Fibroblast of pulmonary artery (primary cell): ENCODE measurements around the gene S100A4.

Source experiments
- DNase-seq: peaks from one replicate; pipeline ENCODE4 v3.0.0-alpha.2; 2010; ENCODE audit warnings: low read depth
- H3K4me3 ChIP-seq: replicated peaks from 2 replicates; pipeline ENCODE4 v1.5.1; 2011; ENCODE audit warnings: low read depth, mild to moderate bottlenecking, control low read depth, low read length, moderate library complexity
- TF ChIP-seq, protein P1 (sequence below): IDR thresholded peaks from 2 replicates; pipeline ENCODE4 v1.5.1; 2011; ENCODE audit warnings: mild to moderate bottlenecking, control low read depth, low read length, inconsistent platforms; ENCODE audit errors: missing control alignments

S100A4 gene

DNA sequence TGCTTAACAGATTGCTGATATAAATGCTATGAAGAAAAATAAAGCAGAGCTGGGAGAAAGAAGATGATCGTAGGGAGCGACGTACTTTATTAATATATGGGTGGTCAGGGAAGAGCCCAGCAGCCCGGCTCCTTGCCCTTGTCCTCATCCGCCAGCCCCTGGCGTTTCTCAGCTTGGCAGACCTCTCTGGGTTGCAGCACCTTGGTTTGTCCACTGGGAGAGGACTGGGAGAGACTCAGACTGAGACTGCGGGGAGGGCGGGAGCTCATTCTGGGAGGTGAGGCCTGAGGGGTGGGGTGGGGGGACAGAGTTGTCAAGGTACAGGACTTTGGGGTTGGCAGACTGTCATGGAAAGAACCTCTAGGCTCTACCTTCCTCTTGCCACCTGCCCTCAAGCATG is 6.7 kb upstream of the S100A4 start:
- no peak for DNase-seq
- TF ChIP-seq, protein P1, sequence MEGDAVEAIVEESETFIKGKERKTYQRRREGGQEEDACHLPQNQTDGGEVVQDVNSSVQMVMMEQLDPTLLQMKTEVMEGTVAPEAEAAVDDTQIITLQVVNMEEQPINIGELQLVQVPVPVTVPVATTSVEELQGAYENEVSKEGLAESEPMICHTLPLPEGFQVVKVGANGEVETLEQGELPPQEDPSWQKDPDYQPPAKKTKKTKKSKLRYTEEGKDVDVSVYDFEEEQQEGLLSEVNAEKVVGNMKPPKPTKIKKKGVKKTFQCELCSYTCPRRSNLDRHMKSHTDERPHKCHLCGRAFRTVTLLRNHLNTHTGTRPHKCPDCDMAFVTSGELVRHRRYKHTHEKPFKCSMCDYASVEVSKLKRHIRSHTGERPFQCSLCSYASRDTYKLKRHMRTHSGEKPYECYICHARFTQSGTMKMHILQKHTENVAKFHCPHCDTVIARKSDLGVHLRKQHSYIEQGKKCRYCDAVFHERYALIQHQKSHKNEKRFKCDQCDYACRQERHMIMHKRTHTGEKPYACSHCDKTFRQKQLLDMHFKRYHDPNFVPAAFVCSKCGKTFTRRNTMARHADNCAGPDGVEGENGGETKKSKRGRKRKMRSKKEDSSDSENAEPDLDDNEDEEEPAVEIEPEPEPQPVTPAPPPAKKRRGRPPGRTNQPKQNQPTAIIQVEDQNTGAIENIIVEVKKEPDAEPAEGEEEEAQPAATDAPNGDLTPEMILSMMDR = no peak
- no peak overlapping the region for H3K4me3 ChIP-seq

GRCh38 chr1:153550827-153551500 is 5.4 kb upstream of the S100A4 start:
- TF ChIP-seq, protein P1 = no peak
- no peak for DNase-seq
- H3K4me3 ChIP-seq = no peak overlapping the region

DNA sequence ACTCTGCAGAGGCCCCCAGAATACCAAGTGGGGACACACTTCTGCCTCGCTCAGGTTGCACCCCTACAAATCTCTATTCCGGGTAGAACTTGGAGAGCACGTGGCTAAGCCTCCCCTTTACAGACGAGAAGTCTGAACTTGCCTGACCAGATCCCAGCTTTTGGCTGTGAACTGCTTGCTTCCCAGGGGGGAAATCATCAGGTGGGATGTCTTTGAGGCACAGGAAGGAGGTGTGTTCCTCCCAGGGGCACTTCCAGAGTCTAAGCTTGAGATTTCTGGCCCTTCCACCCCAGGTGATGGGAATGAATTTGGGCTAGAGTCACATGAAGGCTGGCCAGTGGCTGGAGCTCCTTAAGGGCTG is 4.8 kb upstream of the S100A4 start:
- no peak for DNase-seq
- TF ChIP-seq, protein P1 = no peak
- H3K4me3 ChIP-seq = no peak overlapping the region

DNA sequence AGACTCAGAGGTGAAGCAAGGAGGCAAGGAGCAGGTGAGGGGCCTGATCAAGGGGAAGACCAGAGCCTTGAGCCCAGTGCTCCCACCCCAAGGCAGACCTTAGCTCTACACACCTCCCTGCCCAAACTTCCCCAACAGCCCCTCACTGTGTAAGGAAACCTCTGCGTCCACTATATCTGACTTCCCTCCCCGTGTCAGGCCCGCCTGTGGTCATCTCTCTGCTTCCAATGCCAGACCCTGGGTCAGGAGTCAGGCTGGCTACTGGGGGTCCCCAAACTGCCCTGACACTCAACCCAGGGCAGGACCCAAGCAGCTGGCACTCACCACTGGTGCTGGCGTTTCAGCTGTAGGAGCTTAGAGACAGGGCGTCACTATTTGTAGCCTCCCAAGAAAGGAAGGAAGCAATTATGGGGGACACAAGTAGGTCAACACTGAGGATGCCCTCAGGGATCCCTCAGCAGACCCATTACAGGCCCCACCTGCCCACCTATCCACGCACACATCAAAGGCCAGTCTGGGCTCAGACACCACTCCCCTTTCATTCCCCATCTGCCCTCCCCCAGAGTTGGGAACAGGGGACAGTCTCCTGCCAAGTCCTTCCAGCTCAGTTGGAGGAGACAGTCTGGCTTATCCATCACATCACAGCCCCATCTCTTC is 4.3 kb upstream of the S100A4 start:
- no peak overlapping the region for H3K4me3 ChIP-seq
- TF ChIP-seq, protein P1 = no peak
- DNase-seq = no peak

- peak; percentile 88 for DNase-seq
- TF ChIP-seq, protein P1 = peak; percentile 23
- H3K4me3 ChIP-seq = no peak within 1 kb of the TSS
Observed at GRCh38 chr1:153548722-153549688, 3.4 kb upstream of the S100A4 start, which contains the start of gene S100A3. Gene S100A3, minus strand, starts transcription at chr1:153549258. Its CDS starts 773 bp downstream, at chr1:153548485.

DNA sequence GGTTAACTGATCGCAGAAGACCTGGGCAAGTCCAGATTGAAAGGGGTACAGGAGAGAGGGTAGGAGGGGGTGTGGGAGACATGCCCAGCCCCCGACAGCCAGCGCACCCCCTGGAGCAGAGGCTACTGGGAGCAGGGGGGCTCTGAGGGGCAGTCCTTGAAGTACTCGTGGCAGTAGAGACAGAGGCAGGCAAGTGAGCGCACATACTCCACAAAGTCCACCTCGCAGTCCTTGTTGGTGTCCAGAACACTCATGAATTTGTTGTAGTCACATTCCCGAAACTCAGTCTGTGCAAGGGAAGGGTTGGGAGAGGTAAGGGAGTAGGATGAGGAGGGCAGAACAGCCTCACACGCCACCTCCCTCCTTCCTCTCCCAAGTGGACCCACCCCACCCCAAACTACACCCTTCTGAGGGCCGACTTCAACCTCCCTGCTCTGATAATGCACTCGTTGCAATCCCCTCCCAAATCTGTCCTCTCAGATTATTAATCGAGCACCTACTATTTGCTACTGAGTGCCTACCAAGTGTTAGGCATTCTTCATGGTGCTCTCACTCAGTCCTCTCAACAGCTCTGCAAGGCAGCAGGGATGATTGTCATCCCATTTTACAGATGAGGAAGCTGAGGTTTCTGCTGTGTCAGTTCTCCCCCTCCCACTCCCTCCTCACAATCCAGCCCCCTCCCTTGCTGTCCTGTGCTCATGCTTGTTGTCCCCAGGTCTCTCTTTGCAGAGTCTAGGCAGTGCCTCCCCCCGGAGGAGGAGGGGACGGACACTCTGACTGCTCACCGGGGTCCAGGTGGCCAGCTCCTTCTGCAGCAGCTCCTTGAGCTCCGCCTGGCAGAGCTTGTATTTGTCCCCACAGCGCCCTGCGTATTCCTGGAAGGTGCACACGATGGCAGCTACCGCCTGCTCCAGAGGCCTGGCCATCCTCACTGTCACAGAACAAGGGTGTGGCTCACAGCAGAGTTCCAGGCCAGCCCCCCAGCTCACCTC is 2.2 kb upstream of the S100A4 start:
- no peak overlapping the region for H3K4me3 ChIP-seq
- TF ChIP-seq, protein P1 = no peak
- DNase-seq = no peak
